Right atrium auricular region (tissue), 2 donors: ENCODE measurements around the gene NRXN3. TPM values are rescaled to one million over a fixed set of nuclear protein-coding genes. Genes with fewer than 3 reads are reported as not detected.

Experiments used
- DNase-seq: peaks from one replicate; pipeline ENCODE4 v3.0.0-alpha.2; 2019; ENCODE audit warnings: low spot score
- H3K27ac ChIP-seq, 2 donors: fragments of 200-600 bp; sonication (generic); 1 replicate in 1 of 2; 2 replicates in 1 of 2; pipeline ENCODE4 v1.5.1; 2016 to 2019
- H3K27me3 ChIP-seq, 2 donors: fragments of 200-600 bp; sonication (generic); one replicate each; pipeline versions ENCODE4 v1.5.1 to v1.6.0; 2017 to 2019
- H3K36me3 ChIP-seq: fragments of 200-600 bp; sonication (generic); one replicate; pipeline ENCODE4 v1.5.1; 2016
- H3K4me1 ChIP-seq, 2 donors: fragments of 200-600 bp; sonication (generic); one replicate each; pipeline versions ENCODE4 v1.5.1 to v1.6.0; 2017 to 2019
- H3K4me3 ChIP-seq, 2 donors: fragments of 200-600 bp; sonication (generic); 1 replicate in 1 of 2; 2 replicates in 1 of 2; pipeline ENCODE4 v1.5.1; 2017 to 2019; ENCODE audit warnings: mild to moderate bottlenecking in 1 of 2, moderate library complexity in 1 of 2
- H3K9me3 ChIP-seq, 2 donors: fragments of 200-600 bp; sonication (generic); one replicate each; pipeline ENCODE4 v1.5.1; 2019
- CTCF ChIP-seq, 2 donors: fragments of 200-600 bp; sonication (generic); IDR thresholded peaks; one replicate each; pipeline ENCODE4 v1.5.1; 2019; ENCODE audit warnings: antibody characterized with exemption in 2 of 2
- total RNA-seq, 2 donors: library from RNA; depleted of rRNA; stranded (reverse); fragments of >200 nt; gene quantifications; one replicate each; pipeline ENCODE4 v1.1.0, GENCODE V29; 2016

NRXN3 gene
- total RNA-seq, 2 donors from 2014 or later: 2.0 to 2.3 TPM

- no peaks in the 10 kb centered on the region for H3K9me3 ChIP-seq
- H3K27me3 ChIP-seq: no peaks in the 10 kb centered on the region
- H3K4me1 ChIP-seq: no peaks in the 10 kb centered on the region
- DNase-seq: no peak
- no peak overlapping the region for H3K27ac ChIP-seq
- no peak overlapping the region for H3K4me3 ChIP-seq
- H3K36me3 ChIP-seq: no peaks in the 10 kb centered on the region
- TF ChIP-seq CTCF (IDR thresholded peaks at IDR 0.05): no peak
Observed at GRCh38 chr14:78314484-78314883, 144.3 kb downstream of the NRXN3 start.

- Histone ChIP-seq H3K9me3 (no peaks in the 10 kb centered on the region), H3K4me1 (no peaks in the 10 kb centered on the region), H3K36me3 (no peaks in the 10 kb centered on the region), H3K4me3 (no peak overlapping the region), H3K27me3 (no peaks in the 10 kb centered on the region), H3K27ac (no peak overlapping the region)
- DNase-seq: no peak
- no peak for TF ChIP-seq CTCF (IDR thresholded peaks at IDR 0.05)
Observed at GRCh38 chr14:78316052-78316451, 145.9 kb downstream of the NRXN3 start.

- H3K9me3 ChIP-seq: no peaks in the 10 kb centered on the region
- DNase-seq: no peak
- H3K27ac ChIP-seq: no peak overlapping the region
- H3K4me3 ChIP-seq: no peak overlapping the region
- TF ChIP-seq CTCF (IDR thresholded peaks at IDR 0.05): no peak
- no peaks in the 10 kb centered on the region for H3K27me3 ChIP-seq
- no peaks in the 10 kb centered on the region for H3K36me3 ChIP-seq
- no peaks in the 10 kb centered on the region for H3K4me1 ChIP-seq
Observed at GRCh38 chr14:78316786-78317185, 146.6 kb downstream of the NRXN3 start.

GRCh38 chr14:78319406-78319805, 149.2 kb downstream of the NRXN3 start:
- no peak for TF ChIP-seq CTCF (IDR thresholded peaks at IDR 0.05)
- DNase-seq: no peak
- H3K36me3 ChIP-seq: no peaks in the 10 kb centered on the region
- H3K27me3 ChIP-seq: no peaks in the 10 kb centered on the region
- no peaks in the 10 kb centered on the region for H3K4me1 ChIP-seq
- no peak overlapping the region for H3K27ac ChIP-seq
- no peak overlapping the region for H3K4me3 ChIP-seq
- H3K9me3 ChIP-seq: no peaks in the 10 kb centered on the region

- no peak overlapping the region for H3K27ac ChIP-seq
- no peak overlapping the region for H3K4me3 ChIP-seq
- no peaks in the 10 kb centered on the region for H3K9me3 ChIP-seq
- TF ChIP-seq CTCF (IDR thresholded peaks at IDR 0.05): no peak
- no peaks in the 10 kb centered on the region for H3K27me3 ChIP-seq
- DNase-seq: no peak
- H3K36me3 ChIP-seq: no peaks in the 10 kb centered on the region
- no peaks in the 10 kb centered on the region for H3K4me1 ChIP-seq
Observed at GRCh38 chr14:78319887-78320635, 149.9 kb downstream of the NRXN3 start.

- Histone ChIP-seq H3K36me3 (no peaks in the 10 kb centered on the region), H3K4me1 (no peaks in the 10 kb centered on the region), H3K27me3 (no peaks in the 10 kb centered on the region), H3K4me3 (no peak overlapping the region), H3K27ac (no peak overlapping the region), H3K9me3 (no peaks in the 10 kb centered on the region)
- no peak for TF ChIP-seq CTCF (IDR thresholded peaks at IDR 0.05)
- DNase-seq: no peak
Observed at GRCh38 chr14:78324353-78324752, 154.2 kb downstream of the NRXN3 start.
